Medulla oblongata (tissue), 1 donor: ENCODE measurements around the gene LCLAT1.
"Not testable (repeated sequence)": the region's sequence is repeated elsewhere in the genome, so short reads cannot be mapped to it uniquely, and the experiment has no call there.

Experiments used
- DNase-seq: peaks from one replicate; pipeline ENCODE4 v3.0.0-alpha.2; 2015; ENCODE audit errors: extremely low spot score

LCLAT1 gene

DNA sequence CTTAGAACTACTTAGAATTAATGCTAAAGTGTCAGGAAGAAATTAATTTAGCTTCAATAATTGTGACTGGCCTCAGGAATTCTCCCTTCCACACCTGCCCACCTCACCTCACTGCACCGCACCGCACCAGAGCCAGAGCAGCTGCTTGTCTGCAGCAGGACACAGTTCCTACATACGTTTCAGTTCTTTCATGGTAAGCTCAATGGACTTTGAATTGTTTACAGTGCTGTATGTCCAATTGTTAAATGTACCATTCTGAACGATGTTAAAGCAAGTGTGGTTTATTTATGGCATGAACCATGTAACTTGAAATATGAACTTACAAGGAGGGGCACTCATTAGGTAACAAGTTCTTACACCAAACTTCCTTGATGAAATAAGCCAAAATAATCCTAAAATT lies 196.0 kb downstream of the LCLAT1 start:
- not testable (repeated sequence) for DNase-seq

DNA sequence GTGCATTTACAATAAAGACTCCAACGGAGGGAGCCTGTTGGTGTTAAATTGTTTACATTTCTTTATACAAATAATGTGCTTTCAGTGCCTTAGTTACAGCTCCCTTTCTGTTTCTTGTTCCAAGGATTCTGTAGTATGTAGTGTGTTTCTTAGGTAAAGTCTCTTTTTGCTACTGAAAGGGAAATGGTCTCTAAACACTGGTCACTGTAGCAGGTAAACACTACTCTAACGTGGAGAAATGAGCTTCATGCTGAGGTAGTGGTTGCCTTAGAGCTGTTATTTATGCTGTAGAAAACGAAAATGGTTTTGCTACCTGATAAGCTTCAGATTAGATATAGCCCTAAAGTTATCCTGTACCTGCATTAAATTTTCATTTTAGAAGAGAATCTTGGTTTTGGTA lies 196.6 kb downstream of the LCLAT1 start:
- no peak for DNase-seq

DNA sequence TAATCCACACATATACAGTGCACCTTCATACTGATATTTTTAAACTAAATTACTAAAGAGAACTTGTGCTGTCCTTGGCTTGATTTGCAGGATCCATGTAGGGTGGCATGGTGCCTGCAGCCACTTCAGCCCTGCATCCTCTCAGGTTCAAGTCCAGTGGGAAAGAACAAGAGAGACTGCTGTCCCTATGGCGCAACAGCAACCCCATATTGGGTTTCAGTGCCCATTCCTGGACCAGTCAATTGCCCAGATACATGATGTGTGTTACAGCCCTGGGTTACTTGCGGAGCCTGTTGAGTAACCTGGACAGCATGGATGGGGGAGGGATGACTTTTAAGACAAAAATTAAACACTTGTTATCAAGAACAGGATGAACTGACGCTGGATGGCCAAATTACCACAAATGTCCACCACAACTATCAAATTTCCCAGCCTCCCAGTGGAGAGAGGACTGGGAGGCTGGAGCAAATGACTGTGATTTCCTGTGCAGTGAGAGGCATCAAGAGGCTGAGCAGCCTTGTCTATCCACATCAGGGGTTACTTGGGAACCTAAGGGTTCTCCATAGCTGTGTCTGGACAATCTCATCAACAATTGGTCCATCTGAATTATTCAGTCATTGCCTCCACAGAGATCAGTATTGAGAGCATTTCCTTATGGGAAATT lies 198.2 kb downstream of the LCLAT1 start:
- DNase-seq, result no peak

DNA sequence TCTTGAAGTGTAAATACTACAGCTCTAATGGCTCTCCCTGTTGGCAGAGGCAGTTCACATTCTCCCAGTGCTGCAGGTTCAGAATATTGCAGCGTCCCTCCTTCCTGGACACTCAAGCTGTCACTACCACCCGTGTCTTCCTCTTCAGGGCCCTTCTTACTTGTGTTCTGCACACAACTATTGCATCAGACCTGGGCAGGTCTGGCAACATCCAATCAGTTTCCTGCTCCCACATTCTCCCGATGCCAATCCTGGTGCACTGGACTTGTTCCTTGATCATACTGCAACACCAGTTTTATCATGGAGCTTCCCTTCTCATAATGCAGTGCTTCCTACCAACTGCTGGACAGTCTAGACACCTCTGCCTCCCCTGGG lies 198.7 kb downstream of the LCLAT1 start:
- no peak for DNase-seq

DNA sequence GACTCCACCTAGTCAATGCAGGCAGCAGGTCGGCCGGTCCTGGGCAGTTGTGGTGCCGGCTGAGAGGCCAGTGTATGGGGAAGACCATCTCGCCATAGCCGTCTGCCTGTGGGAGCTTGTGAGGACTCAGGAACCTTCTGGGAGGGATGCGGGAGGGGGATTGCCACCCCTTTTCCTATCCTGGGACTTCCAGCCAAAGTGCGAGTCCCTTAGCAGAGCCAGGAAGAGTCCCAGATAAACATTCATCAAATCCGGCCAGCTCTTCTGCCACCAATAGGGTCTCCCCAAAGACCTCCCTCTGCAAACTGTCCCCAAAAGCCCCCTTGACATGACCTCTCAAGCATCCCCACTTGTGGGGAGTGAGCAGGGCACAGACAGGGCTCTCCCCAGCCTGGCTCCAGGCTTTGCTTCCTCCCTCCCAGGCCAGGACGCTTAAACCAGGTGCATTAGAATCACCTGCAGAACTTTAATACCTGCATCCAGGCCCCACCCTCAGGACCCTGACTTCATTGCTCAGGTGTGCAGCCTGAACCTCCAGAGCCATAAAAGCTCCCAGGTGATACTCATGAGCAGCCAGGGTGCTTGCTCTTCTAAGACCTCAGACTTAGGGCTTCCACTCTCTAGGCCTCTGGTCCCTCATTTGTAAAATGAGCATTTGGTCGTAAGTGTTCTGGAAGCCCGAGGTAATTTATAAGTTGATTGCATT lies 200.9 kb downstream of the LCLAT1 start:
- no peak for DNase-seq

DNA sequence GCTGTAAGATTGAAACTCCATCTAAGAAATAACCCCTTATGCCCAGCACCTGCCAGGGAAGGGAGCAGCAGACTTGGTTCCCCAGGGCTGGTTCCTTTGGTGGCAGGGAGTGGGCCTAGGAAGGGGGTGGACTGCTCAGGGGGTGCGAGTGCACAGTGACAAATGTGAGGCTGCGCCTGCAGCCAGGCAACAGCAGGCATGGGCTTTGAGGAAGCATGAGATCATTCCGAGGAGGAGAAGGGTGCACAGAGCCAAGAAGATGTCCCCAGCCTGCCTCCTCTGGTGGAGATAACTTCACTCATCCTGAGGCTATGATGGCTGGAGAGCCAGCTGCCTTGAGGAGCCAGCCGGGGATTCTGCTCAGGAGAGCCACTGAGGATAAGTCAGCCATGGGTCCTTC lies 202.2 kb downstream of the LCLAT1 start:
- DNase-seq, result no peak

DNA sequence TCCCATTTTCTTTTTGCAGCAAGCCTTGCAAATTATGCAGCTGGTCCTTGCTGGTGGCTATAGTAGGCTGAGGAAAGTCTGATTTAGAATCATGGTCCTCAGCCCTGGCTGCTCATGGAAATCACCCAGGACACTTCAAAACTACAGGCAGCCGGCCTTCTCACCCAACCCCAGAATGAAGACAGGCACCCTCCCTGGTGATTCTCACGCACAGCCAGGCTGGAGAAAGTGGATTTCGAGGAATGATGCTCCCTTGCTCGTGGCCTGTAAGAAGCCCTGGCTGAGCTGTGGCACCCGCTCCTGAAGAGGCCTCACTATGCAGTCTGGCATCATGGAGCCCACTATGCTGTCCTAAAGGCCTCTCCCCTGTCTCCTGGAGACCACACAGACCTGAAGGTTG lies 202.8 kb downstream of the LCLAT1 start:
- no peak for DNase-seq

DNA sequence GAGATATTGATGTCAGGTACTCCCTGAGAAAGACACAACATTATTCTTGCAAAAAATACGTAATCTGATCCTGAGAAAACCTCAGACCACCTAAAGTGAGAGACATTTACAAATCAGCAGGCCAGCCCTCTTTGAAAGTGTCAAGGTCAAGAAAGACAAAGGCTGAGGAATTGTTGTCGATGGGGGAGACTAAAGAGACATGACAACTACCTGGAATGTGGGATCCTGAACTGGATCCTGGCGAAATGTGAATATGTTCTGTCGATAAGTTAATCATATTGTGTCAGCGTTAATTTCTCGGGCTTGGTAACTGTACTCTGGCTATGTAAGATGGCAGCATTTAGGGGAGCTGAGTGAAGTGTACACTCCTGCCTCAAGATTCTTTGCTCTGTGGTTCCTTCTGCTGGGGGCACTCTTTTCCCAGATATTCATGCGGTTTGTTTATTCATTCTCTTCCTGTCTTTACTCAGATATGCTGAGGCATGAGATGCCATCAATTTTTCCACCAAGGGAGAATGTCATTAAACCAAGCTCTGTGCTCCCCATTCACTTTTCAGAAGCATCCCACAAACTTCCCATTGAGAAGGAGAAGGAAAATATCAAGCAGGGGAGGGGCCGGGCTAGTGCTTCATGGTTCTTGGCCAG lies 205.3 kb downstream of the LCLAT1 start:
- DNase-seq, result no peak

DNA sequence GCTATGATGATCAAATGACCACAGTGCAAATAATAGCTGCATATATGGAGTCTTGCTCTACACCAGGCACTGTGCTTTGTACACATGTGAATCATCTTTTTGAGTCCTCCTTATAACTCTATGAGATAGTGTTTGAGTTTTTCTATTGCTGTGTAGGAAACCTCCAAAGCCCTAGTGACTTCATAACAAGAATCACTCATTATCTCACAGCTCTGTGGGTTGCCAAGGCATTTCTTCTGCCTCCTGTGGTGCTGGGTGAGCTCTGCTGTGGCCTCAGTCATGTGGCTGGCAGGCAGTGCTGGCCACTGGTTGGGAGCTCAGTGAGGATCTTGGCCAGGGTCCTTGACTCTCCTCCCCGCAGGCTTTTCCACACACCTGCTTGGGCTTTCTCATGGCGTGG lies 206.8 kb downstream of the LCLAT1 start:
- no peak for DNase-seq

DNA sequence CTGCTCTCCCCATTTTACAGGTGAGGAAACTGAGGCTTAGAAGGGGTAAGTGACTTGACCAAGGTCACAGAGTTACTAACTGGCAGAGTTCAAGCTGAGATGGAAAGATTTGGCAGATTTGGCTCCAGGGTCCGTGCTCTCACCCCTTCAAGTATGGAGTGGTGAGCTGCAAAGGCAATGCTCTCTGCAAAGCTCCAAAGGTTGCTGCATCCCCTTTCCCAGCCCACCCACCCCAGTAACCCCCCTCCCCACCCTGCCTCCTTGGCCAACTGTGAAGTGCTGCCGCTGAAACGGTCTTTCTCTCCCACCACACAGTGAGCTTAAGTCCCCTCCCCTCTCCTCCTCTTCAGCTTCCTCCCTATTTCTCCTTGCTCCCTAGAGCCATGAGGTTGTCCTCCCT lies 207.4 kb downstream of the LCLAT1 start:
- DNase-seq, result no peak

DNA sequence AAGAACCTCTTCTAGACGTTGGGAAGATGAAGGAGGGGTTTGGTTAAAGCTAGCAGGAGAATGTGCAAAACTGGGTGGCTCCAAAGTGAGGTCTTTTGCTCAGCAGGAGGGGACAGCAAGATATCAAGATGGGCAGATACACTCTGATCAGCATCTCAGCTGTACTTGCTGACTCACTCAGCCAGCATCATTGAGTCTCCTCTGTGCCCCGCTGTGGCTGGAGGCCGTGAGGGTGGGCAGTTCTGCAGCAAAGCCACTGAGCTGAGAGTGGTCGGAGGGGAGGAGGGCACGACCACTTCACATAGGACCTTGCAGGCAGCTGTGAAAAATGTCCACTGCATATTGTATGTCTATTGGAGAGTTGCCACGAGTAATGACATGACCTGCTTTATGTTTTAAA lies 208.2 kb downstream of the LCLAT1 start:
- no peak for DNase-seq

DNA sequence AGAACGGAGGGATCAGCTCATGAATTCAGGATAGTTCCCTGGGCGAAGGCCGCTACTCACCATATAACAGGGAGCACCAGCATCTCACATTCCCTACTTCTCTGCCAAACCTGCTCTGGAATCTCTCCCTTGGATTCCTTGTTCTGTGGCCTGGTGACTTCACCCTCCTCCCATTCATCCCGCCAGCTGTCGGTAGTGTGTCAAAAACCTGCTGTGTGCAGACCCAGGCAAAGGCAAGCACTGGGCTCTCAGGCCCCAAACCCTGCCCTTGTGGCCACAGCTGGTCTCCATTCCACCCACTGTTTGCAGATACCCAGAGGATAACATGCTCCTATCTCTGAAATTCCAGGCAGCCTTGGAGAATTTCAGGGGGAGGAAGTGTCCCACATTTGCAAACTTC lies 208.6 kb downstream of the LCLAT1 start:
- DNase-seq, result no peak

DNA sequence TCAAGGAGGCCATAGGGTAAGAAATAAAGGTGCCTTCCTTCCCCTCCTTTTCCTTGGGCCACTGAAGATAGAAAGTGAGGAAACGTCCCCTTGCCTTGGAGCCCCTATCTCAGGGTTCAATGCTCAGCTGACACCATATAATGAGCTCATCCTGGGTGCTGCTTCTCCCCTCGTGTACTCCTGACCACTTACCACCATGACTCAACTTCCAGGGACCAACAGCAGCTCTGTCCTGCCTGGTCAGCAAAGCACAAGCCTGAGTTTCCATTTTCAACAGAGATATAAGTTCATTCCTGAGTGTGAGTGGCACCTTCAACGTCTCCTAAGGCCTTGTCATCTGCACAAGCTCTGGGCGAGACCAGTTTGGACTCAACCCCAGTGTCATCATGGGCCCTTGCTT lies 209.0 kb downstream of the LCLAT1 start:
- DNase-seq, result no peak

DNA sequence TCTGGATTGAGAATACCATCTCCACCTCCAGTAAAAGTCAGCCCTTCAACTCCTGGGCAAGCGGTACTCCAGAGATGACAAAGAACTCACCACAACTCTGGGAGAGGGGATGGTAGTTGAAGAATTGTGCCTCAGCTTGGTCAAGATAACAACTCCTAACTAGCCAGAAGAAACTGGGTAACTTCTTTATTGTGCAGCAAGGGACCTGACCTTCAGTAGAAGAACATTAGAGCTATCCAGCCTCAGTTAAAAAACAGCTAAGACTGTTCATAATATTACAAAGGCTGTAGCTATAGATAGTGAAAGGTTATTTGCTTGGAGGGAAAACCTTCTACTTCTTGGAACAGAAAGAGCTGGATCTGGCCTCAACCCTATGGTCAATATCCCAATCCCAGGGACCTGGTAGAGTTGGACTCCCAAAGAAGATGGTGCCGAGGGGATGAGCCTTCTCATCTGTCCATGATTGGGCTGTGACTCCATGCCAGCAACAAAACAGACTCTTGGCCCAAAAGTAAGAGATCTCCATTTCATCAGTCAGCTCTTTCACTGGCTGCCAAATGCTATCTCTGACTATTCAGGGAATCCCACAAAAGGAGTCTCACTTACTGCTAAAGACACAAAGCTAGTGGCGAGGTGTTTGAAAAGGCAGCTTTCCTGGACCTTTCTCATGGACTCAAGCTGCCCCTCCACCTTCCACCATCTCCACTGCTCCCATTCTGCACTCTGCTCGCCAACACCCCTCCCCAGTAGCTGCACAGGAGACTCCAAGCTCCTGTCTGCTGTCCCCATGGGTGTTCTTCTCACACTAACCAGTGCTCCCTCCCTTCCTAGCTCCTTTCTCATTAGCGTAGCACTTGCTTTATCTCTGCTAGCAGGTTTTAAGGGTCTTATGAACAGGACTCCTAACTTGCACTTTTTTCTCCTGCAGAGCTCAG lies 214.4 kb downstream of the LCLAT1 start:
- DNase-seq, result no peak

DNA sequence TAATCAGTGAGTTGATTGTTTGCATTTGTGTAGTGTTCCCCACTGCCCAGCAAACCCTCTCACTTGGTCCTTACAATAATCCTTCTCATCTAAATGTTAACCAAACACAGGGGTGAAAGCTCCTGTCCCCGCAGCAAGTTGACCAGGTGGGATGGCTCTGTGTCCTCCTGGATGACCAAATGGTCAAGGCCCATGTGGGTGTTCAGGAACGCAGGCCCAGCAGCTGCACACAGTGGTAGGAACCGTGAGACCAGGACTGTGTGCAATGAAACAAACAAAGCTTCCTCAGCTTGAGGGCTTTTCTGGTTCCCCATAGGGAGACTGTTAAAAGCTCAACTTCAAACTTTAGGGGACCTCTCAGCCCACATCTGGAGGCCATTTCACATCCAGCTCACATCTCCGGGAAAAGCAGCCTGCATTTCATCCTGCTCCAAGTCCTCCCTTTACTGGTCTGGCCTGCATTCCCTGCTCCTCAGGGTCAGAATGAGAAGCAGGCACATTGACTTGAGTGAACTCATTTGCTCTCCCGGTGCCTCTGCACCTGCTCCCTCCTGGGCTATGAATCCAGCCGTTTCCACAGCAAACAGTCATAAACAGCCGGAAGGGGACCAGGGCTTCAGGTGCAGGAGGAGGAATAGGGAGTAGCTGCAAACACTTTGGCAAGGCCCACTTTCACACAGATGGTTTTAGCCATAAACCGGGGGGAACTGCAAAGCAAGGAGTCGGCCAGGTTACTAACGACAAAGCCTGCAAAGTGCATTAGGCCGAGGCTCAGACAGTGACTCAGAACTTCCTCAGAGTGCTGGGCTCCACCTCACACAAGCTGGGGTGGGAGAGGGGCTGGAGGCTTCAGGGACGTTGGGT lies 215.5 kb downstream of the LCLAT1 start:
- DNase-seq, result no peak

DNA sequence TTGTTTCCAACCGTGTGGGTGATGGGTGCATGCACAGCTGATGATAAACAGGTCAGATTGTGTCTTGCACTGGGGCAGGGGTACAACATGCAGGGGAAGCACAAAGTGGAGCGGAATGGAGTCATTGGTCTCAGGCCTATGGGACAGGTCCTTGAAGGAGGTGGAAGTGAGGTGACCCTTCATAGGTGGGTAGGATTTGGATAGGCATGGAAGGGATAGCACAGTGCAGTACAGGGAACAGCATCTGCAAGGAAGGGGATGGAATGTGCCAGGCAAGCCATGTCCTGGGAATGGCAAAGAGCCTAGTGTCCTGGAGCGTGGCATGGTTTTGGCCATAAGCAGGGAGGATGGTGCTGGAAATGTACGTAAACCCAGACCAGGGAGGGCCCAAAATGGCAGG lies 216.3 kb downstream of the LCLAT1 start:
- no peak for DNase-seq

DNA sequence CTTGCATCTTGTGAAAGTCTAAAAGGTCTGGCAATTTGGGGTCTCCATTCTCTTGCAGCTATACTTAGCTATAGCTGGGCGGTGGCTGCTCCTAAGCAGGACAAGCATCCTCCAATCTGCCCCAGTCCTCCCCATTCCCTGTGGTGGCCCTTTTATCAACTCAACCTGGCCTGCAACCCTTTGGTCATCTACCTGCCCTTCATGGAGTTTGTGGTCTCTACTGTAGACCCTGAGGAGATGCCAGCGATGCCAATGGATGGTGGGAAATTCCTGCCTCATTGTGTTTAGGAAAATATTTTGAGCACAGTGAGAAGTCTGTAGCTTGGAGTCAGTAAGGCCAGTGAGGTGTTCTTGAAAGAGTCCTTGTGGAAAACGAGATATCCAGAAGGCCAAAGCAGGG lies 216.8 kb downstream of the LCLAT1 start:
- DNase-seq, result no peak

DNA sequence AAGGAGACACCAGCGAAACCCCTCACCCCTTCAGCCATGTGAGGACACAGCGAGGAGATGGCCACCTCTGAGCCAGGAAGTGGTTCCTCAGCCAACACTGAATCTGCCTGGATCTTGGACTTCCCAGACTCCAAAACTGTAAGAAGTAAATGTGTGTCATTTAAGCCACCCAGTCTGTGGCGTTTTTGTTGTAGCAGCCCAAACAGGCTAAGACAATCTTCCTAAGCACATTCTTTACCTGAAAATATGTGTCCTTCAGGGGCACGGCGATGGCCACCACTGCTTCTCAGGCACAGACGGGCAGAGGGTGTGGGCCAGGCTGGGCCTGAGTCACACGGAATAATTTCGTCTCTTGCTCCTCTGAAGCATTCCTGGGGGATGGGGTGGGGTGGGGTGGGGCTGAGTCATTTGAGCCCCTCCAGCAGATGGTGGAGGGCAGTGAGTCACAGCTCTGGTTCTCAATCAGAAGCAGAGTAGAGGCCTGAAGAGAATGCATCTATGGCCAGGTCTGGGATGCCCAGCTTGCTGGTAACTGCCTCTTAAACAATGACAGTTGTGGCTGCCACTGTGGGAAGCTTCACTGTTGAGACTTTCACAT lies 217.8 kb downstream of the LCLAT1 start:
- DNase-seq, result no peak

DNA sequence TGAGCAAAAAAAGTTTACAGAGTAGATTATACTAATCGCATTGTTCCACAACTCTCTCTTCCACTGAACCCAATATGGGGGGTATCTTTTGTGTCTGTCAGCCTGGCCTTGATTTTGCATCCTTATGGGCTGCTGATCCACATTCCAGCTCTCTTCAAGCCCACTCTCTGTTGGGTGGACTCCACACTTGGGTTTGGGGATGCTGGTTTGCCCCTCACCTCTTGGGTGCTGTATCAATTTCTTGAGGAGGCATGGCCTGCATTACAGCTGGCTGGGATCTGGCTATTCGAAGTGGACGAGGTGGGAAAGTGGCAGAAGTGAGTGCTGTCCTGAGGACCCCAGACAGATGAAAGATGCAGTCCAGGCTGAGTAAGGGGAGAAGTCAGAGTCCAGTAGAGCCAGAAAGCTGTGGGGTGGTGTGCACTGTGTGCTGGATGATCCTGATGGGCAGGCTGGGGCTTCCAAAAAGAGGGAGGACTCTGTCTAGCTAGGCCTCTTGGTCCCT lies 218.8 kb downstream of the LCLAT1 start:
- DNase-seq, result no peak

DNA sequence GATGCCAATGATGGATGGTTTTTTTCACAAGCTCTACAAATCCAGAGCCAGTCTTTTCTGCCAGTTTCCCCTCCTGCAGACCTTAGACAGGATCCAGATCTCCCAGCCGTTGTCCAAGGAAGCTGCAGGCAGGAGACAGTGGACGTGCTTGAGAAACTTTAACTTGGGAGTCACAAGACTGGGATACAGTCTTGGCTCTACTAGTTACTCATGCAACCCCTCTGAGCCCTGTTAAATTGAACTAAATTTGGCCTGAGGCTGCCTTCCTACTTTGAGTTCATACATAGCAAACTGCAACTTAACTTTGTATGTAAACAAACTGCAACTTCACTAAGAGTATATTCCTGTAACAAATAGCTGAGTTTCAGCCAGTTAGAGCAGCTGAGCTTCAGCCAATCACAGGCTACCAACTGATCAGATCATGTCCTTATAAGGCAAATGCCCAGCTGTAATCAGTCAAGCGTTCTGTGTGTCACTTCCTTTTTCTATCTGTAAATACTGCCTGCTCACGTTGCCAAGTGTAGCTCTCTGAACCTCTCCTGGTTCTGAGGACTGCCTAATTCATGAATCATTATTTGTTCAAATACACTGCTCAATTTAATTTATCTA lies 219.3 kb downstream of the LCLAT1 start:
- no peak for DNase-seq
